ENCODE data around the gene RTN4IP1.
"Not testable (repeated sequence)": the region's sequence is repeated elsewhere in the genome, so short reads cannot be mapped to it uniquely, and the experiment has no call there.

Gene RTN4IP1

DNA sequence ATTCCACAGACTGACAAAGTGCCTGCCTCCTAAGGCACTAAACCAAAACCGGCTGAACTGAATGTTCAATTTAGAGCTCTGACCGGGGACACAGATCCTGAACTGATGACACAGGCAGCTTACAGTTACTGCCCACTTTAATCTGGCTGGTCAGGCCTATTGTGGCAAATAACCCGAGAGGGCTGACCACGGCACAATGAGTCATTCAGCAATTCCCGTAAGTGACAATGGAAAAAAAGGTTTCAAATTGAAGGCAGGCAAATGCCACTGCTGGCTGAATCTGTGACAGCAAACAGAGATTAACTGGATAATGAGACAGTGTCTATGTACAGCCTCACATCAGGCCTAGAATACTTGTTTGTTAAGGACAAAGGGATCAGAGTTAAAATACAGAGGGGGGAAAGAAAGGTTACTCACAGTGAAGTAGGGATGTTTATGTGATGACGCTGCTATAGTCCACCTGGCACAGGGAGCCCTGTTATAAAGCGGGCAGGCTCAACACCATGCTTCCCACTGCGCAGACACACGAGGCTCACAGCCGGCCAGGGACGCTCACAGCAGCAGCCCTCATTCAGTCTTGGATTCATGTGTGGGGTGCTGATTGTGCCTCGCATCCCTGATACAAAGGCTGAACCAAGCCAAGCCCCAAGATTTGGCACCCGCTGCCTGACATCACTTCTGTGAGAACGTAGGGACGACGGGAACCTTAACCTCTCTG is 54.4 kb downstream of the RTN4IP1 start:
- DNase-seq, result no peak

DNA sequence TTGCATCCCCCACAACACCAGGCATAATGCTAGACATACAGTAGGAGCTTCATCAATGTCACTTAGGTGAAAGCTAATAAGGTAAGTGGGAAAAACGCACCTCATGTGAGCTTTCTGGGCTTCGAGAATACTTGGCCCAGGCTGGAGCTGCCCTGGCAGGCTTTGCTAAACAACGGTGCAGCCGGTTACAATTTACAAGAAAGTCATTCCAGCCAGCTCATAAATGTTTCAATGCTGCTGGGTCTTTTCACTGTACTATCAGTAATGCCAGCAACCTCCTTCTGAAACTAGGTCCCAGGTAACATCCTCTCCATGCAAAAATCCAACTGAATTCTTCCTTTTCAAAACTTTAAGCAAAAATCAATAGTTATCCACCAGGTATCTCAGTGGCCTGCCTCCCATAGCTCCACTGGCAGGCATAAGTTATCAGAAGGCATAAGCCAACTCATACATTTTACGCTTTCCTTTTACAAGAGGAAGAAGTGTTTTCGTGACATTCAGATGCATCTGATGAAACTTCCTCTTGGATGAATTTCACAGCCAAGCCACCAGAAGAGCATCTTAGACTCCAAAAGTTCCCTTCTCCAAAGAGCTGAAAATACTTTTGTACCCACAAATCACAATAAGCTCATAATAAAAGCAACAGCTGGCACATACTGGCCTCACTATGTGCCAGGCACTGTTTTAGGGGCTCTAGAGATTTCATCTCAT is 56.3 kb downstream of the RTN4IP1 start:
- no peak for DNase-seq

DNA sequence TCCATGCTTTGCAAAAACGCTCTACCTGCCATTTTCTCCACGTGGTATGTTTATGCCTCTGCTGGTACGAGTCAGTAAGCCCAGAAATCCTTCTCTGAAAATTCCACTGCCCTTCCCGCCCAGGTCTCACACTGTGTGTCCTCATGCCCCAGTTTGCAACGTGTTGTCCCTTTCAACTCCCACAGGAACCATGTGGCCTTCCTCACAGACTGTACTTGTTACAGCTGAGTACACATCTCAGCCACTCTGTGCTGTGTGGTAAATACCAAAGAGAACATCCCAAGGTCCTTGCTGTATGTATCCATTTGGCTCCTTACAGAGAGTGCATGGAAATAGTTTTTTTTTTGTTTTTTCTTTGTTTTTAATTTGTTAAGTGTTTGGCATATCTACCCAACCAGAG is 56.9 kb downstream of the RTN4IP1 start:
- DNase-seq, result no peak

DNA sequence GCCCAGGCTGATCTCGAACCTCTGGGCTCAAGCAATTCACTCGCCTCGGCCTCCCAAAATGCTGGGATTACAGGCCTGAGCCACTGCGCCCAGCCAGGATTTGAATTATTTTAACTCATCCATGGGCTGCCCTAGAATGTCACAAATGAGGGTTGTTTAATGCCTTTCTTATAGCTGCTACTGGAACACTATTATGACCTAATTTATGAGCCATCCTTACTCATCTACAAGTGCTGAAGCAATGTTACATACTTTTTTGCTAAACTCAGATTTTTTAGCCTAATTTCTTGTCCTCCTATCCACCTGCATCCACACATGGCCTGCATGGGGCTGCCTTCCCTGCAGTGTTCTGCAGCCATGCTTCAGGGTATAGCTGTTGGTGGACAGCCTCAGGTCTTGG is 59.9 kb downstream of the RTN4IP1 start:
- no peak for DNase-seq

DNA sequence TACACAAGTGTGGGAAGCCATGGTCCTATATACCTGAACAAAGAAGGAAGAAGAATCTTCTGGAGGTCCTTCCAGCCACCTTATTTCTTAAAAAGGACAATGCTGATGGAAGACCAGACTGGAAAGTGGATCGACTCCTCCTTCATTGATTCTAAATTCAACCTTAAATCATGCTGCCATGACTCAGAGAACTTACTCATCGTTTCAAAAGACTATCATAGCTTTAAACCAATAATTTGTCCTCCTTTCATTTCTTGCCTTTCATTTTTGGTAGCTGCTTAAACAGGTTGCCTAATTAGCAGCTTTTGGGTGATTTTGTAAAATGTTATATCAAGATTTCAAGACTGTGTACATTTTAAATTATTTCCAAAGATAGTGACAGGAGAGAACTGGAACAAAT is 60.8 kb downstream of the RTN4IP1 start:
- no peak for DNase-seq

DNA sequence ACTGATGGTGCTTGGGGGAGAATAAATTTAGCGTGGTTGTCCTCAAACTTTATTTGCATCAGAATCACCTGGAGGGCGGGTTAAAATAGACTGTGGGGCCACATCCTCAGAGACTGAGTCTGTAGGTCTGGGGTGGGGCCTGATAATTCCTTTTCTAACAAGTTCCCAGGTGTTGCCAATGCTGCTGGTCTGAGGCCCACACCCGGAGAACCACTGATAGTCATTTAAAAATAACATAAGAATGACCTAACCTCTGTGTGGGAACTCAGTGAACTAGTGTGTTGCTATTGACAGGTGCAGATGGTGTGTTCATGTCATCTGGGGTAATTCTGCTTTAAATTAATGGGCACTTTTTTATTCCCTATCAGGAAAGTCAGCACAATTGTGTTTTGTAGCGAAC is 64.8 kb downstream of the RTN4IP1 start:
- no peak for DNase-seq

DNA sequence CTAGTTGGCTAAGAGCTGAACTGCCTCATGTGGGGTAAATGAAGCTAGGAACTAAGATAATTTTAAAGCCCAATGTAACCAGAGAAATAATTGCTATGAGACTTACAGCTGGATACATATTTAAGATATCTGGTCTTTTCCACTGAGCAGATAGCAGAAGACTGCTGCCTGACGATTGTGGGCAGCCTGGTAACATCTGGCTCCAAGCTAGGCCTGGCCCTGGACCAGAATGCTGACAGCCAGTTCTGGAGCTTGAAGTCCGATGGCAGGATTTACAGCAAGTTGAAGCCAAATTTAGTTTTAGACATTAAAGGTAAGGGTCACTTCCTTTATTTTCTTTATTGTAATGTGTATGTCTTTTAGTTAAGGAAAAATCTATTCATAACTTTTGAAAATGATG is 65.7 kb downstream of the RTN4IP1 start:
- DNase-seq, result no peak

DNA sequence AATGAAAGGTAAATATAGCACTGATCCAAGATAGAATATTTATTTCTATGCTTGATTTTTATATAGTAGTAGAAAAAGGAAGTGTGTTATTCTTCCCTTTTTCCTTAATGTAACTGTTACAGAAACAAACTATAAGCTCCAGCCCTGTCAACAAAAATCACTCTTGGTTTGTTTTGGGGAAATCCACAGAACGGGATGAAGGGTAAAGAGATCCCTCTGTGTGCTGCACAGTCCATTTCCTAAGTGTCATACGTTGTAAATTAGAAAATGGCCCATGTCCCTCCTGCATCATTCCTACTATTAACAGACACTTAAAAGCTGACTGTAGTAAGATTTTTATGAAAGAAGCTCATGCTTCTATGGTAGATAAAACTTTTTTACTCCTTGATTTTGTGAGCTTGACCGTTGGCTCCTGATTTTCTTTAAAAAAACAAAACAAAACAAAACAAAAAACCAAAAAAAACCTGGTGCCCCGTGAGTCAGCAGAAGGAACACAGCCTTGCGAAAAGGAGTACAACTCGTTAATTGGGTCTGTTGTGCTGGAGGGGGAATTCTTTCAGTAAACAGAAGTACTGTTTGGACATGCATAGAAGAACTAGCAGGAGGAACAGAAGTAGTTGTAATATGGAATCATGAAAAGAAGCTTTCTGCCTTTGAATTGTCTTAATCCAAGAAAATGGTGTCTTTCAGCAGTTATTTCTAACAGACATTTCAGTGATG is 67.5 kb downstream of the RTN4IP1 start:
- DNase-seq, result no peak

DNA sequence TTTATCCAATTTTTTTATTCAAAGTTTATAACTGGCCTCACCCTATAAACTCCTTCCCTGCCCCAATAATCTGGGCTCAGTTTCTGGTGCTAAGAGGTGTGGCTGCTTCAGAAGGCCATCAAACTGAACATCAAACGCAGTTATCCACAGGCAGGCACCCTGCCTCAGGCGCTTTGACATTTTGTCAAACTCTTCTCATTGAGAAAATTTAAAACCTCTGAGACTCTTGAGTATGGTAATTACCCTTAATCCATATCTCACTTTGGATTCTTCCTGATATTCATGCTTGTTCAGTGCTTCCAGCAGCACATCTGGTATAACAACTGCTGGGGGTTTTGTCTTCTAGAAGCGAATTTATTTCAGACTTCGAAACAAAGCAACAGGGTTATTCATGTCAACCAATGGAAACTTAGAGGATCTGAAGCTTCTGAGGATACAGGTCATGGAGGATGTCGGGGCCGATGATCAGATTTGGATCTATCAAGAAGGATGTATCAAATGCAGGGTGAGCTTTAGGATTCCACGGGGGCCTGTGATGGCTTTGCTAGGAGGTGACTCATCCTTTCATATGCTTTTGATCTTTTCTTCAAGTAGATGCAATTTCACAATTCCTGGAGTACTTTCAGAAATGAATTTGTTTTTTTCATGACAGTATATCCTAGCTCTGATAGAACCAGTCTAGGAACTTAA is 68.2 kb downstream of the RTN4IP1 start:
- DNase-seq, result no peak

DNA sequence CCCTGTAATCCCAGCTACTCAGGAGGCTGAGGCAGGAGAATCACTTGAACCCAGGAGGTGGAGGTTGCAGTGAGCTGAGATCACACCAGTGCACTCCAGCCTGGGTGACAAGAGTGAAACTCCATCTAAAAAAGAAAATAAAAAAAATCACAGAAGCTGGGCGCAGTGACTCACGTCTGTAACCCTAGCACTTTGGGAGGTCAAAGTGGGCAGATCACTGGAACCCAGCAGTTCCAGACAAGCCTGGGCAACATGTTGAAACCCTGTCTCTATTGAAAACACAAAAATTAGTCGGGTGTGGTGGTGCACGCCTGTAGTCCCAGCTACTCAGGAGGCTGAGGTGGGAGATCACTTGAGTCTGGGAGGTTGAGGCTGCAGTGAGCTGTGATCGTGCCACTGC is 69.6 kb downstream of the RTN4IP1 start:
- not testable (repeated sequence) for DNase-seq

DNA sequence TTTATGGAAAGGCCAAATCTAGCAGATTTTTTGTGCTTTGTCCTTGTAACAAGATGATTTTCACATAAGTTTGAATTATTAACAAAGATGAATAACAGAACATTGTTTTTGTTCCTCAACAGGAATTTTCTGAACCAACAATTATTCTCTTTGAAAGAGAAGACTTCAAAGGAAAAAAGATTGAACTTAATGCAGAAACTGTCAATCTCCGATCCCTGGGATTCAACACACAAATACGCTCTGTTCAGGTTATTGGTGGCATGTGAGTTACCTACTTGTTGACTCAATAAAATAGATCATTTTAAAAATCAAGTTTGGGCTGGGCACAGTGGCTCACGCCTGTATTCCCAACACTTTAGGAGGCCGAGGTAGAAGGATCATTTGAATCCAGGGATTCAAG is 70.9 kb downstream of the RTN4IP1 start:
- DNase-seq, result no peak

DNA sequence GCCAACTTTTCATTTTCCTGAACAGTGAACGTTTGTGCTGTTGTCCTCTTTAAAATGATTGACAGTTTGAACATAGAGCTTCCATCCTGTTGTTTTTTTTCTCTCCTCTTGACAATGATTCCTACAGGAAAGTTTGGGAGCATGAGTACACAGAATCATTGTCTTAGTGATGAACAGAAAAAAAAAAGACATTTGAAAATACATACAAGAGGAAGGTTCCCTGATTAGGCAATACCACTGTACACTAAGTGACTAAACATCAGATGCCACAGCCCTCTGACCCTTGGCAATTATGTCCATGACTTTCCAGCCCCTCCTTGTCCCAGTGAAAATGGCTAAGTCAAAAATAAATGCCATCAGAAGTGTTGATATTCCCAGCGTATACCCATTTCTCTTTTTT is 71.5 kb downstream of the RTN4IP1 start:
- no peak for DNase-seq

DNA sequence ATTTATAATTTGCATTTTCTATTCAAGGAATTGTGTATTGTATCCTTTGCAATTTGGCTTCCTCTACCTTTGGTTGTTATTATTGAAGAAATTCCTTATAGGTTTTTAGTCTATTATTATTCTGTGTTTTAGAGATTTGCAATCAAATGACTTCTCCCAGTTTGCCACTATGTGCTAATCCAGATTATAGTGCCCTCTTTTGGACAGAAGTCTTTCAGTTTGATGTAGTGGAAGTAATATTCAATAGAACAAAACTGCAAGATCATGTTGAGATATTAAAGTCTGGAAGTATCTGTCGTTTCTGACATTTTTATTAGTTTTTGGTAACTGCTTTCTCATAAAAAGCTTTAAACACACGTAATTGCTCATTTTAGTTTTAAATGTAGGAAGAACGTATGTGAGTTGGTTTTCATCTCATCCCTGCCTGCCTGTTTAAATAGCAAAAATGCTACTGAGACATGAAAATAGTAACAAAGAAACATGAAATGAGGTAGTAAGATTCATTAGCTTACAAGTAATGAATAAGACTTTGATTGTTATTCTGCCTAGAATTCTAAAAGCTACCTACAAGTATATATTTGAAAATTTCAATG is 72.8 kb downstream of the RTN4IP1 start:
- DNase-seq, result no peak

DNA sequence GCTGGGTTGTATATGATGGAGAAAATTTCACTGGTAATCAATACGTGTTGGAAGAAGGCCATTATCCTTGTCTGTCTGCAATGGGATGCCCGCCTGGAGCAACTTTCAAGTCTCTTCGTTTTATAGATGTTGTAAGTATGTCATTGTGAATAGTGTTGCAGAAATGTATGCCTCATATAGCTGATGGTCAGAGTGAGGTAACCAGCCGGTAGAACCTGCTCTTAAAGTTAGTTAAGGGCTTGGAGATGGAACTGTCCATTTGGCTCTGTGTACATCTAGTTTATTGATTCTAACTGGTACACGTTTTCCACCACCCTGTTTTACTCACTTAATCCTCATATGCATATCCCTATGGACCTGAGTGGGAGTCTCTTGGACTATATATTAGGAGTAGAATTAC is 73.5 kb downstream of the RTN4IP1 start:
- DNase-seq, result no peak

DNA sequence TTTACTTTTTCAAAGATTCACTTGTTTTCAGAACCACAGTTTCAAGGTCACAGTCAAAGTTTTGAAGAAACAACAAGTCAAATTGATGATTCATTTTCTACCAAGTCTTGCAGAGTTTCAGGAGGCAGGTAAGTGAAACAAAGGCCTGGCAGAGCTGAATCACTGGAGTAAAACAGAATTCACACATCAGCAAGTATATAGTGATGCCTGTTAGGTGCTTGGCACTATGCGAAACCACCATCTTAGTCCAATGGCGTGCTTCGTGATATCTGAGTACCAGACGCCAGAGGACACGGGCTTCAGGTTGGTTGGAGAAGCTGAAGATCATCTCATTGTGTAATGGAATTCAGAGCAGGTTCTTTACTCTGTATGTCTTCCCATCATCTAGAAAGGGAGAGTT is 75.9 kb downstream of the RTN4IP1 start:
- DNase-seq, result no peak

DNA sequence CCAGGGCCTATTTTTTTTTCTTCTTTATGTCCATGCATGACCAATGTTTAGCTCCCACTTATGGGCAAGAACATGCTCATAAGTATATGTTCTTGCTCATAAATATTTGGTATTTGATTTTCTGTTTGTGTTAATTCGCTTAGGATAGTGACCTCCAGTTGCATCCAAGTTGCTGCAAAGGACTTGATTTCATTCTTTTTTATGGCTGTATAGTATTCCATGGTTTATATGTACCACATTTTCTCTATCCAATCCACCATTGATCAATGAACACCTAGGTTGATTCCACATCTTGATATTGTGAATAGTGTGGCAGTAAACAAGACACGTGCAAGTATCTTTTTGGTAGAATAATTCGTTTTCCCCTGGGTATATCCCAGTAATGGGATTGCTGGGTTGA is 78.1 kb downstream of the RTN4IP1 start:
- DNase-seq, result no peak

DNA sequence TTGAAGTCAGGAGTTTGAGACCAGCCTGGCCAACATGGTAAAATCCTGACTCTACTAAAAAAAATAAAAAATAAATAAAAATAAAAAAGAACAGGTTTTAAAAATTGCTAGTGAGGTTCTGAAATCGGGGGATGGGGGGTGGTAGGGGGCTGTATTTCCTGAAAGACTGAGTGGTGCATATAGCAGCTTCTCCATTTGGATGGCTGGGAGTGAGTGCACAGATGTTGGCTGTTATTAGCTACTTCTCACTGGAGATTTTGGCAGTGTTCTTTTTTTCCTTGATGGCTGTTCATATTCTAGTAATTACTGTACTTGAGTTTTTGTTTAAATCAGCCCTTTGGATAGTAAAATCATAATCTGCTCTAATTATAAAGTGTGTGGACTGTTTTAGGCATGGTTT is 79.8 kb downstream of the RTN4IP1 start:
- no peak for DNase-seq

DNA sequence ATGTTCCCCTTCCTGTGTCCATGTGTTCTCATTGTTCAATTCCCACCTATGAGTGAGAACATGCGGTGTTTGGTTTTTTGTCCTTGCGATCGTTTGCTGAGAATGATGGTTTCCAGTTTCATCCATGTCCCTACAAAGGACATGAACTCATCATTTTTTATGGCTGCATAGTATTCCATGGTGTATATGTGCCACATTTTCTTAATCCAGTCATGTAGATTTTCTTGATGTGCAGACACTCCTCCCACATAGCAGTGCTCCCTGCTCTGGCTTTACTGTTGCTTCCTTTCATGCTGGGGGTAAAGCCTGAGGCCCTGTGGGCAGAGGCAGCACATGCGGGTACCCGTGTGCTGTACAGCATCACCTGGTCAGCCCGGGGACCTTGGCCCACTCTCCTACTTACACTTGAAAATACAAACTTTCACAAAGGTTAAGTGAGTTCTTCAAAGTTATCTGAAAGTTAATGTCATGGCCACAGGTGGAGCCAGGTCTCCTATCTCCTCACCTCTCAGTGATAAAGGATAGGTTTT is 80.3 kb downstream of the RTN4IP1 start:
- DNase-seq, result not testable (repeated sequence)

DNA sequence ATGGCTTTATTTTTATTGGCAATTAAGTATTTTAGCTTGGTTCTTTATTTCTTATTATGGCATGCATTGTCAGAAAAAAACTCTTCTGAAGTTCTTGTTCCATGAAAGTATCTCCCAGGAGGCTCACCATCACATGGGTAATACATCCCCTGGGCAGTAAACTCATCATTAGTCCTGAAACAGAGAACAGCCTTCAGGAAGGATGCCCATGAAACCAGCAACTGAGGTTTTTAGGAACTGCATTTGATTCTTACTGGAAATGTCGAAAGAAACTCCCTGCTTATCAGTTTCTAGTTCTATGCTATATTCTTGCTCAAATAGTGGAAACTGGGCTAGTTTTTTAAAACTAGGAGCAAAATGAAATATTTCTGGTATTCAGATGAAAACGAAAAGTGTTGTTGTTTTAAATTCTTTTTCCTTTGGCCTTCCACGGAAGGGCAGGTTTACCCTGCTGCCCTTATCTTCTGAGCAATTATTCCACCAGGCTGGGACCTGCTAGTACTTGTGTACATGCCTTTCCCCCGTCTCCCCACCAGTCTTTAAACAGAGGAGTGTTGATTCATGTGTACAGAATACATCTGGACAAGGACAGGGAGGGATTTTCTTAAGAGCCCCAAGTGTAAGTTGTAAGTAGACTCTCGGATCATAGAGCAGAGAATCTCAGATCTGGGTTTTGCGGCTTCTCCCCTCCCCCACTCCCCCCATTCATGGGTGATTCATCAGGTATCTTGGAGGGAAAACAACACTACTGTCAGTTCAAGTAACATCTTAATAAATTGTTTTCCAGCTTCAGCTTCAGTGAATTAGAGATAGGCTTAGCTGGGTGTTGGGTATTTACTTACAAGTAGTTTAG is 81.5 kb downstream of the RTN4IP1 start:
- no peak for DNase-seq

DNA sequence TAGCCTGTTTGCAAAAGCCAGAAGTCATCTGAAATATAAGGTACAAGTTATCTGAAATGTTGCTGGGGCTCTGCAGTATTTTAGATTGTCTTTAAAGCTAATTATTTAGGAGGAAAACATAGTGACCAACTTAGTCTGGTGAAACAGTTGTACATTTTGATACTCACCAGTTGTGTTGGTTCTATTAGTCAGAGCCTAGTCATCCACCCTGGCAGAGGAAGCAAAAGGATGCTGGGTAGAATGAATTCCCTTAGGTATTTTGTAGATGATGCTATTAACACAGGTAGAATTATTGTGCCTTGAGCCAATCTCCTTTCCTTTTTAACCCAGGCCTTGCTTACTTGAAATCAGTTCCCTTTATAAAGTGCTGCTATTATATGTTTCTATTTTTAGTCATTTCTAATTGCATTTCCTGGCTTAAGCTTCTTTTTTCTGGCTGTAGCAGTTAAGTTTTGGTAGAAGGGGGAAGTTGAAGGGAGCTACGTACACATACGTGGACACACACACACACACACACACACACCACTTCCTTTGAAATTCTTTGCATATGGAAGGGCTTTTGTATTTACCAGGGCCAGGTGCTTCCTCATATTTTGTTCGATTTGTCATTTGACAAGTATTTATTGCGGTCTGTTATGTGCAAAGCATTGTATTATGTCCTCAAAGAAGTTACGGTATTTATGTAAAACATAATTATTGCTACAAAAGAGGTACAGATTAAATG is 82.4 kb downstream of the RTN4IP1 start:
- DNase-seq, result peak; percentile 14

DNA sequence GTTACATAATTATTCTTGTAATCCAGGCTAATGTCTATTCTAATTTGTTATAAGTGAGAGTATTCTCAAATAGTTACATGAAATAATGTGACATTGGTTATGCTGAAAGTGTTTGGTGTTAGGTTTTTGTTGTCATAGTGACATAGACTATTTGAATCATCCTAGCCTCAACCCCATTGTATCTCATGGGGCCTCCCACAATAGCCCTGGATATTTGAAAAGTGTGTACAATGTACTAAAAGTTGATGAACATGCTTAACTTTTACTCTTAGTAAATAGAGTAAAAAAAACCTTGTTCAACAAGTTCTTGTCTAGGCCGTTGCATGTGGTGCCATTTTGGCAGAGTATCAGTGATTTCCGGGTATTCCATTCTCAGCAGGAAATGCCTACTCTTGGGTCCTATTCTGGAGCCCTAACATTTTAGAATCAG is 83.0 kb downstream of the RTN4IP1 start:
- no peak for DNase-seq
